ENCODE data around the gene EFNA4. TPM values are rescaled to one million over a fixed set of nuclear protein-coding genes. Genes with fewer than 3 reads are reported as not detected.
A peak's percentile ranks its signal among the peaks of the same experiment; 100 is the strongest.

The EFNA4 gene
- total and polyA plus RNA-seq, 9 of the 15 experiments (the other 6 are each of a cell fraction or from before 2014, with no cell fraction given): 0.68 to 7.4 (median 6.1) TPM

DNA sequence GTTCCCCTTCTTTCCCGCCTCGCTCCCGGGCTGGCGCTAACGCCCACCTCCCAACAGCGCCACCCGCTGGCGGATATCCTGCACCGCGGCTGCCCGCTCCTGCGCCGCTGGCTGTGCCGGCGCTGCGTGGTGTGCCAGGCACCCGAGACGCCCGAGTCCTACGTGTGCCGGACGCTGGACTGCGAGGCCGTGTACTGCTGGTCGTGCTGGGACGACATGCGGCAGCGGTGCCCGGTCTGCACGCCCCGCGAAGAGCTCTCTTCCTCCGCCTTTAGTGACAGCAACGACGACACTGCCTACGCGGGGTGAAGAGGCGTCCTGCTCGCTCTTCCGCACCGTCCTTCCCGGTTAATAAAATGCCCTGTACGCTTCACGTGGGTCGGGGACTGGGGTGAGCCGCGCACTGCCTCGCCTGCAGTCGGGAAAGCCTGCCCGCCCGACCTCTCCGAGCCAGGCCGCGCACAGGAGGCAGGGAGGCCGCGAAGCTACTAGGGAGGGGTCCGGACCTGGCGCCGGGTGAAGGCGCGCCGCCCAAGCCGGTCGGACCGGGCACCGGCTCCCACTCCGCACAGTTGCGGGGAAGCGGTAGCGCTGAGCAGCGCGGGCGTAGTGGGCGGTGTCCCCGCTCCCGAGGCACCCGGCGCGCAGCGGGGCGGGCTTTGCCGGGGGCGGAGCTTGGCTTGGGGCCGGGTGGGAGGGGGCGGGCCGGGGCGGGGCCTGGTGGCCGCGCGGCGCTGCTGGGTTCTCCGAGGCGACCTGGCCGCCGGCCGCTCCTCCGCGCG is 12.8 kb upstream of the EFNA4 start, which contains the start of gene ADAM15 (continued):
- TF ChIP-seq, protein P1, sequence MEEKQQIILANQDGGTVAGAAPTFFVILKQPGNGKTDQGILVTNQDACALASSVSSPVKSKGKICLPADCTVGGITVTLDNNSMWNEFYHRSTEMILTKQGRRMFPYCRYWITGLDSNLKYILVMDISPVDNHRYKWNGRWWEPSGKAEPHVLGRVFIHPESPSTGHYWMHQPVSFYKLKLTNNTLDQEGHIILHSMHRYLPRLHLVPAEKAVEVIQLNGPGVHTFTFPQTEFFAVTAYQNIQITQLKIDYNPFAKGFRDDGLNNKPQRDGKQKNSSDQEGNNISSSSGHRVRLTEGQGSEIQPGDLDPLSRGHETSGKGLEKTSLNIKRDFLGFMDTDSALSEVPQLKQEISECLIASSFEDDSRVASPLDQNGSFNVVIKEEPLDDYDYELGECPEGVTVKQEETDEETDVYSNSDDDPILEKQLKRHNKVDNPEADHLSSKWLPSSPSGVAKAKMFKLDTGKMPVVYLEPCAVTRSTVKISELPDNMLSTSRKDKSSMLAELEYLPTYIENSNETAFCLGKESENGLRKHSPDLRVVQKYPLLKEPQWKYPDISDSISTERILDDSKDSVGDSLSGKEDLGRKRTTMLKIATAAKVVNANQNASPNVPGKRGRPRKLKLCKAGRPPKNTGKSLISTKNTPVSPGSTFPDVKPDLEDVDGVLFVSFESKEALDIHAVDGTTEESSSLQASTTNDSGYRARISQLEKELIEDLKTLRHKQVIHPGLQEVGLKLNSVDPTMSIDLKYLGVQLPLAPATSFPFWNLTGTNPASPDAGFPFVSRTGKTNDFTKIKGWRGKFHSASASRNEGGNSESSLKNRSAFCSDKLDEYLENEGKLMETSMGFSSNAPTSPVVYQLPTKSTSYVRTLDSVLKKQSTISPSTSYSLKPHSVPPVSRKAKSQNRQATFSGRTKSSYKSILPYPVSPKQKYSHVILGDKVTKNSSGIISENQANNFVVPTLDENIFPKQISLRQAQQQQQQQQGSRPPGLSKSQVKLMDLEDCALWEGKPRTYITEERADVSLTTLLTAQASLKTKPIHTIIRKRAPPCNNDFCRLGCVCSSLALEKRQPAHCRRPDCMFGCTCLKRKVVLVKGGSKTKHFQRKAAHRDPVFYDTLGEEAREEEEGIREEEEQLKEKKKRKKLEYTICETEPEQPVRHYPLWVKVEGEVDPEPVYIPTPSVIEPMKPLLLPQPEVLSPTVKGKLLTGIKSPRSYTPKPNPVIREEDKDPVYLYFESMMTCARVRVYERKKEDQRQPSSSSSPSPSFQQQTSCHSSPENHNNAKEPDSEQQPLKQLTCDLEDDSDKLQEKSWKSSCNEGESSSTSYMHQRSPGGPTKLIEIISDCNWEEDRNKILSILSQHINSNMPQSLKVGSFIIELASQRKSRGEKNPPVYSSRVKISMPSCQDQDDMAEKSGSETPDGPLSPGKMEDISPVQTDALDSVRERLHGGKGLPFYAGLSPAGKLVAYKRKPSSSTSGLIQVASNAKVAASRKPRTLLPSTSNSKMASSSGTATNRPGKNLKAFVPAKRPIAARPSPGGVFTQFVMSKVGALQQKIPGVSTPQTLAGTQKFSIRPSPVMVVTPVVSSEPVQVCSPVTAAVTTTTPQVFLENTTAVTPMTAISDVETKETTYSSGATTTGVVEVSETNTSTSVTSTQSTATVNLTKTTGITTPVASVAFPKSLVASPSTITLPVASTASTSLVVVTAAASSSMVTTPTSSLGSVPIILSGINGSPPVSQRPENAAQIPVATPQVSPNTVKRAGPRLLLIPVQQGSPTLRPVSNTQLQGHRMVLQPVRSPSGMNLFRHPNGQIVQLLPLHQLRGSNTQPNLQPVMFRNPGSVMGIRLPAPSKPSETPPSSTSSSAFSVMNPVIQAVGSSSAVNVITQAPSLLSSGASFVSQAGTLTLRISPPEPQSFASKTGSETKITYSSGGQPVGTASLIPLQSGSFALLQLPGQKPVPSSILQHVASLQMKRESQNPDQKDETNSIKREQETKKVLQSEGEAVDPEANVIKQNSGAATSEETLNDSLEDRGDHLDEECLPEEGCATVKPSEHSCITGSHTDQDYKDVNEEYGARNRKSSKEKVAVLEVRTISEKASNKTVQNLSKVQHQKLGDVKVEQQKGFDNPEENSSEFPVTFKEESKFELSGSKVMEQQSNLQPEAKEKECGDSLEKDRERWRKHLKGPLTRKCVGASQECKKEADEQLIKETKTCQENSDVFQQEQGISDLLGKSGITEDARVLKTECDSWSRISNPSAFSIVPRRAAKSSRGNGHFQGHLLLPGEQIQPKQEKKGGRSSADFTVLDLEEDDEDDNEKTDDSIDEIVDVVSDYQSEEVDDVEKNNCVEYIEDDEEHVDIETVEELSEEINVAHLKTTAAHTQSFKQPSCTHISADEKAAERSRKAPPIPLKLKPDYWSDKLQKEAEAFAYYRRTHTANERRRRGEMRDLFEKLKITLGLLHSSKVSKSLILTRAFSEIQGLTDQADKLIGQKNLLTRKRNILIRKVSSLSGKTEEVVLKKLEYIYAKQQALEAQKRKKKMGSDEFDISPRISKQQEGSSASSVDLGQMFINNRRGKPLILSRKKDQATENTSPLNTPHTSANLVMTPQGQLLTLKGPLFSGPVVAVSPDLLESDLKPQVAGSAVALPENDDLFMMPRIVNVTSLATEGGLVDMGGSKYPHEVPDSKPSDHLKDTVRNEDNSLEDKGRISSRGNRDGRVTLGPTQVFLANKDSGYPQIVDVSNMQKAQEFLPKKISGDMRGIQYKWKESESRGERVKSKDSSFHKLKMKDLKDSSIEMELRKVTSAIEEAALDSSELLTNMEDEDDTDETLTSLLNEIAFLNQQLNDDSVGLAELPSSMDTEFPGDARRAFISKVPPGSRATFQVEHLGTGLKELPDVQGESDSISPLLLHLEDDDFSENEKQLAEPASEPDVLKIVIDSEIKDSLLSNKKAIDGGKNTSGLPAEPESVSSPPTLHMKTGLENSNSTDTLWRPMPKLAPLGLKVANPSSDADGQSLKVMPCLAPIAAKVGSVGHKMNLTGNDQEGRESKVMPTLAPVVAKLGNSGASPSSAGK (IDR thresholded peaks at IDR 0.05): peak; percentile 94
- peak; percentile 74 for TF ChIP-seq MYC (IDR thresholded peaks at IDR 0.05; ENCODE audit: low read depth, low read length)
- TF ChIP-seq MYC (CRISPR knock-in tag; IDR thresholded peaks at IDR 0.05; ENCODE audit: borderline replicate concordance, low read depth): peak; percentile 83; the same call in 1 of the 2 replicates
- TF ChIP-seq BCOR (IDR thresholded peaks at IDR 0.05): peak; percentile 61; the same call in 1 of the 2 replicates
- TF ChIP-seq ZNF143 (CRISPR knock-in tag; IDR thresholded peaks at IDR 0.05): no peak
- TF ChIP-seq CEBPB (tag; IDR thresholded peaks at IDR 0.05): no peak
- TF ChIP-seq, protein P2, sequence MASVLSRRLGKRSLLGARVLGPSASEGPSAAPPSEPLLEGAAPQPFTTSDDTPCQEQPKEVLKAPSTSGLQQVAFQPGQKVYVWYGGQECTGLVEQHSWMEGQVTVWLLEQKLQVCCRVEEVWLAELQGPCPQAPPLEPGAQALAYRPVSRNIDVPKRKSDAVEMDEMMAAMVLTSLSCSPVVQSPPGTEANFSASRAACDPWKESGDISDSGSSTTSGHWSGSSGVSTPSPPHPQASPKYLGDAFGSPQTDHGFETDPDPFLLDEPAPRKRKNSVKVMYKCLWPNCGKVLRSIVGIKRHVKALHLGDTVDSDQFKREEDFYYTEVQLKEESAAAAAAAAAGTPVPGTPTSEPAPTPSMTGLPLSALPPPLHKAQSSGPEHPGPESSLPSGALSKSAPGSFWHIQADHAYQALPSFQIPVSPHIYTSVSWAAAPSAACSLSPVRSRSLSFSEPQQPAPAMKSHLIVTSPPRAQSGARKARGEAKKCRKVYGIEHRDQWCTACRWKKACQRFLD (CRISPR knock-in tag; IDR thresholded peaks at IDR 0.05): no peak; the same call in 1 of the 2 replicates
- TF ChIP-seq ZNF175 (CRISPR knock-in tag; IDR thresholded peaks at IDR 0.05; ENCODE audit: low read depth): no peak
- no peak for TF ChIP-seq GATAD2B (IDR thresholded peaks at IDR 0.05; ENCODE audit: borderline replicate concordance)
- TF ChIP-seq, protein P3, sequence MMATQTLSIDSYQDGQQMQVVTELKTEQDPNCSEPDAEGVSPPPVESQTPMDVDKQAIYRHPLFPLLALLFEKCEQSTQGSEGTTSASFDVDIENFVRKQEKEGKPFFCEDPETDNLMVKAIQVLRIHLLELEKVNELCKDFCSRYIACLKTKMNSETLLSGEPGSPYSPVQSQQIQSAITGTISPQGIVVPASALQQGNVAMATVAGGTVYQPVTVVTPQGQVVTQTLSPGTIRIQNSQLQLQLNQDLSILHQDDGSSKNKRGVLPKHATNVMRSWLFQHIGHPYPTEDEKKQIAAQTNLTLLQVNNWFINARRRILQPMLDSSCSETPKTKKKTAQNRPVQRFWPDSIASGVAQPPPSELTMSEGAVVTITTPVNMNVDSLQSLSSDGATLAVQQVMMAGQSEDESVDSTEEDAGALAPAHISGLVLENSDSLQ (IDR thresholded peaks at IDR 0.05): no peak
- TF ChIP-seq JUN (IDR thresholded peaks at IDR 0.05; ENCODE audit: borderline replicate concordance, low read depth, low read length): no peak
- peak; percentile 75; the same call in 1 of the 2 replicates for TF ChIP-seq JUN (CRISPR knock-in tag; IDR thresholded peaks at IDR 0.05; ENCODE audit: borderline replicate concordance)
- TF ChIP-seq ZNF644 (tag; IDR thresholded peaks at IDR 0.05; ENCODE audit: low read depth): no peak

Measured in K562 (cell line).